Endometrium (tissue), 2 donors: ENCODE data around the gene LOXL4.

Source experiments
- FAIRE-seq: peaks from 2 replicates; lab custom pipeline; 2012; peaks lifted over from hg19 to GRCh38; lab: Jason Lieb, UNC
- donor health status: control.
- donor health status: control.

Gene LOXL4

DNA sequence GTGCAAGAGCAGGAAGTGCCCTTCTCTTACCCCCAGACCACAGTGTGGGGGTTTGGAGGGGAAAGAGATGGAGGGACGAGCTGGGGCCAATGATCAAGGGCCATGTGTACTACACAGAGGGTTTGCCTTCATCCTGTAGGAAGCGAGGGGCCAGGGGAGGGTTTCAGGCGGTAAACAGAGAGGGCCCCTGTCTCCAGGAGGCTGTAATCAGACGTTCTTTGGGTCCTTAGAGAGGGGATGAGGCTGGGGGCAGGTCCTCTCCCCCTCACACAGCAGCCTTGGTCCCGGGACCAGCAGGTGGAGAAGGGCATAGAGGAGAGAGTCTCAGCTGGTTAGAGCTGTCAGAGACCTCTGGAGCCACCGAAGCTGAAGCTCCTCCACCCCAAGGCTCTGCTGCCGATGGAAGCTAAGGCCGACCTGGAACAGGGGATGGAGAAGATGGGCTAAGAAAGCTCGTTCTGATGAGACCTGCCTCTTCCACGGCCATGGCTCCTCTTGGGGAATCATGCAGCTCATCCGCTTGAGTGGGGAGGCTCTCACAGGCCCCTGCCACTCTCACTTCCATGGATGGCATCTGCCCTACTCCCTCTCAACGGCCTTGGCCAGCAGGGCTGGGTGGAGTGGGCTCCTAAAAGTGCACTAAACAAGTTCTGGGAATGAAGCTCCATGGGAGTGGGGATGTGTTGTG lies 3.5 kb downstream of the LOXL4 start:
- FAIRE-seq, result no peak

DNA sequence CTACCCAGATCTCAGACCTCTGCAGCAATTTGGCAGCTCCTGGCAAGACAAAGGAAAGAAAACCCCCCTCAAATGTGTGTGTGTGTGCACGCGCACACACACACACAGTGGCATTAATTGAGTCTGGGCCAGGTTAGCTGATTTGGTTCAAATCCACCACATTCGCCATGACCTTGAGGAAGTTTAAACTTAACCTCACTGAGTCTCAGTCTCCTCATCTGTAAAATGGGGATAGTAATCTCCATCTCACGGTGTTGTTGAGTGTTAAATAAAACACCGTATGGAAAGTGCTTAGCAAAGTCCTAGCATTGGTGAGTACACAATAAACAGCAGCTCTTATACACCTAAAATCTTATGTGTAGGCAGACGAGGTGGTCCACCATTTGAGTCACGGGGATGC lies 4.9 kb downstream of the LOXL4 start:
- FAIRE-seq, result no peak

GRCh38 chr10:98262571-98262970 lies 5.4 kb downstream of the LOXL4 start:
- FAIRE-seq, result no peak

DNA sequence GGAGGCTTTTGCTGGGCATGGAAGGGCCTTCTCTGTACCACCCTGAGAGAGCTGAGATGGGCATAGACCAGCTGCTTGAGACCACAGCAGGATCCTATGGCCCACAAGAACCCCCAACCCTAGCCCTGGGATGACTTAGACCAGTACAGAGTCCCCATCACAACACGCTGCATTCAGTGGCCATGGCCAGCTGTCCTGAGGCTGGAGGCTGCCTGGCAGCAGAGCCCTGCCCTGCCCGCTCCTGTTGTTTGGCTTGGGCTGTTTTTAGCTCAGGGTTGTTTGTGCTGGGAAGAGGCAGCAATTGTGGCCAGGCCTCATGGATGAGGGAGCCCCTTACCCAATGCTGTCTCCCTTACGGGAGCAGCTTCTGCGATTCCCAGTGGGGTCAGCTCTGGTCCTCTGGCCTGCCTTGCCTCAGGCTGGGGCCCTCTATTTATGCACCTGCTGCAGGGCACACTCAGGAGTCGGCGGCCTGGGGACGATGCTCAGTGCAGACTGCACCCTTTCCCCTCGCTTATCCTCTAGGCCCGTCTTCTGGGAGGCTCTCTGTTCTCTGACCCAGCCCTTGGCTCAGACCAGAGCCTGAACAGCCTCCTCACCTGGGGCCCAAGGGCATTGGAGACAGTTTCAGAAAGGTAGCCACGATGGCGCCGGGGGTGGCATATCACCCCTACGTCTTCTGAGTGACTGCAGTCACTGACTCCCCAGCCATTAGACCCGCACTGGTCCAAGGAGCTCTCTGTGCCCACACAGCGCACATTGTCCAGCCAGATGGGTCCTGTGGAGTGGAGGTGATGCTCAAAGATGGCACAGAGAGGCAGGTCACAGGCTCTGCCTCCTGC lies 6.3 kb downstream of the LOXL4 start:
- no peak for FAIRE-seq

DNA sequence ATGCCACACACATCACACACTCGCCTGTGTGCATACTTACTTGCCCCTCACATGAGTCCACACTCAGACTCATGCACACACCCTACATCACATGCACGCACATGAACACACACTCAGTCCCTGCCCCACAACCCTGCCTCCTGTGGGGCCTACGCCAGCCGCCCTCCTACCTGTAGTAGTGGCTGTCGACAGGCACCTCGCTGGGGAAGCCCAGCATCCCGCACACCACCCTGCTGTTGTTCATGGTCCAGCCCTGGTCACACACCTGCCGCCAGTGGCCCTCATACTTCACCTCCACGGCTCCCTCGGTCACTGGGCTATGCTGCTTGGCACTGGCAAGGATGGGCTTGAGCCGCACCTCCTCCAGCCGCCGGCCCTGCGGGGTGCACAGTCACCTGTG lies 7.2 kb downstream of the LOXL4 start:
- no peak for FAIRE-seq

- no peak for FAIRE-seq
Observed at GRCh38 chr10:98260350-98260749, 7.6 kb downstream of the LOXL4 start.

DNA sequence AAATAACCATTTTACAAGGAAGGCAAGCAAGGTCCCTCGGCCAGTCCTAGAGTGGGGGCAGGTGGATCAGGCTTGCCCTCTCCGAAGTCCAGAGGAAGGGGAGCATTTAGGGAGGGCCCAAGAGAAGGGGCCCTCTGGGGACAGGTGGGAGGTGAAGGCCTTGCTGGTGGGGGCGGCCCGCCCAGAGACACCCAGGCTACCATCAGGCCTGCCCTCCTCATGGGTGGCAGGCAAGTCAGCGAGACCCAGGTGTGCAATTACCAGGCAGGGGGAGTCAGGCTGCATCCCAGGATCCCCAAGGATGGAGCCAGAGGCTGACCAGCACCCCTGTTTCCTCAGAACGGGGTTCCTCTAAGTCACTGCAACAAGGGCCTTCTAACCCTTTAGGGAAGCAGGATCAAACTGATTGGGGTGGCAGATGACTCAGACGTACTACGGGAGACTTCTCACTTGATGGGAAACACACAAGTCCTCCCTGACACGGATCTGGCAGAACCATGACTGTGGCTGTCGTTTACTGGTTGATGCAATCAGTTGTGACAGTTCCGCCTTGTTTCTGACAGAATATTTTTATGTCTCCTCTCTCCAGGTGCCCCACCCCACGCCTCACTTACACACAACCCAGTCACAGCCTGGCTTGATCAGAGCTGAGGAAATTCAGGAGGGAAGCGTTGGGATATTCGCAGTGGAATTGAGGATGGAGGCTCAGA lies 8.2 kb downstream of the LOXL4 start:
- FAIRE-seq, result no peak

- no peak for FAIRE-seq
Observed at GRCh38 chr10:98258683-98259454, 9.1 kb downstream of the LOXL4 start.

GRCh38 chr10:98257961-98258360 lies 10.0 kb downstream of the LOXL4 start:
- FAIRE-seq, result no peak

- no peak for FAIRE-seq
Observed at GRCh38 chr10:98257198-98257597, 10.8 kb downstream of the LOXL4 start.

- no peak for FAIRE-seq
Observed at GRCh38 chr10:98256692-98257091, 11.3 kb downstream of the LOXL4 start.

DNA sequence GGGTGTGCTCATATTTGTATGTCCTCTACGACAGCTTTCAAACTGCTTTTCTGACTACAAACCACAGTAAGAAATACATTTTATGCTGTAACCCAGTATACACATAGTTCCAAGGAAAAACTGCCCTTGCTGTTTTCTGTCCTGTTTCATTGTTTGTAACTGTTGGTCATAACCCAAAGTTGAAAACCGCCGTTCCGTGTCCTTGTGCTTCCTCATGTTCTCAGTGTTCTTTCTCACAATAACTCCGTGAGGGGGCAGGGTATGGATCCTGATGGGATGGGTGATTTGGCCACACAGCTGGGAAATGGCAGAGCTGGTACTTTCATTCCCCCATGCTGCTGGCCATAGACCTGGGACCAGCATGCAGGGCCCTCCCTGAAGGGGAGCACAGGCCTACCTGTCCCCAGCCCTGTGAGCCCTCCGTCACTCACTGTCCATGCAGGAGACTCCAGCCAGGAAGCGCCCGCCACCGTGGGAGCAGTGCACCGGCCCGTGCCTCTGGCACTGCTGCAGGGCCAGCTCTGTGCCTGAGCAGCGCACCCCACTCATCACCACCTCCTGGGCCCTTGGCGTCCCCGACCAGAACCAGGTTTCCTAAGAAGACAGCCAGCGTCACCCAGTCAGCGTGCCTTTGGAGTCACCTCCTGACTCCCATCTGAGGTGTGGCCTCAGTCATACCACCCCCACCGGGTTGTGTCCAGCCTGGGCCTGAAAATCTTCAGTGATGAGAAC lies 12.7 kb downstream of the LOXL4 start:
- no peak for FAIRE-seq

DNA sequence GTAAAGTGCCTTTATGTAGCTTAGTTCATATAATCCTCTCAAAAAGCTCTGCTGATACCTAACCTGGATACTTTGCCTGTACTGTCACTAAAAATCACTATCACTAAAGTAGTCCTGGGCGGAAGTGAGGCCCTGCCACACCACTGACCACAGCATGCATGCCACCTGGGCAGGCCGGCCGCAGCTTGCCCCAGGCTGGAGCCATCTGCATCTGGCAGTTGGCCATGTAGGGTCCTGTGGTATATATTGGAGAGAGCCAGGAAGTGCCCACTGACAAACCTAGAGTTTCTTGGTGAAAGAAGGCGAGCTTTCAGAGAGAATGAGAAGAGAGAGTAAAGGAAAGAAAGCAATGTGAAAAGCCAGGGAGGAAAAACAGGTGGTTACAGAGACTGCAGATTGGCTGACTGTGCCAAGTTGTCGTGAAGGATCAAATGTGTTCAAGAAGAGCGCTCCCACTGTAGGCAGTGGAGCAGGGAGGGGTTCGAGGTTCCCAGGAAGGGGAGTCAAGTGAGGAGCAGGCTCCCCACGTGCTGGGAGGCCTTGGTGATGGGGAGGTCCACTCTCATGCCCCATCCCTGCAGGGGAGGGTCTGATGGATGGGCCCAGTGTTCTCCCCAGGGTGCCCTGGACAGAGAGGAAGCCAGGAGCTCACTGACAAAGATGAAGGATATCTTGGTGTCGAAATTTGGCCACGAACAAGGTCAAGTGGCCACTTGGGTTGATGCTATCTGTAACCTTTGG lies 13.6 kb downstream of the LOXL4 start:
- FAIRE-seq, result no peak

DNA sequence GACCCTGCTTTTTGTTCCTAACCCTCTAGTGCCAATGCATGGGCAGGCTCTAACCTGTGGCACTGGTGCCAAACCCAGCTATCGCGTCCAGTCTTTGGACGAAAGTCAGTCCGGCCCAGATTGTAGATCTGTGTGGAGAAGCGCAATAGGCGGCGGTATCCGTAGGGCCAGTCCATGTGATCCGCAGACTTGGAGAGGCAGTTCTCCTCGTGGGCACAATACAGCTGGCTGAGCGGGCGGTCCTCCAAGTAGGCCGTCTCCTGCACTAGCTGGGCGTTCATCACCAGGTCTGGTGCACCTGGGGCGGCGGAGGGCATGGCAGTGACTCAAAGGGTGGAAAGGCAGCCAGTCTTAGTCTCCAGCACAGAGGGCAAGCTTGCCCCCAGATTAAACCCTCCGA lies 14.5 kb downstream of the LOXL4 start:
- FAIRE-seq, result no peak

GRCh38 chr10:98252464-98252863 lies 15.5 kb downstream of the LOXL4 start:
- no peak for FAIRE-seq

DNA sequence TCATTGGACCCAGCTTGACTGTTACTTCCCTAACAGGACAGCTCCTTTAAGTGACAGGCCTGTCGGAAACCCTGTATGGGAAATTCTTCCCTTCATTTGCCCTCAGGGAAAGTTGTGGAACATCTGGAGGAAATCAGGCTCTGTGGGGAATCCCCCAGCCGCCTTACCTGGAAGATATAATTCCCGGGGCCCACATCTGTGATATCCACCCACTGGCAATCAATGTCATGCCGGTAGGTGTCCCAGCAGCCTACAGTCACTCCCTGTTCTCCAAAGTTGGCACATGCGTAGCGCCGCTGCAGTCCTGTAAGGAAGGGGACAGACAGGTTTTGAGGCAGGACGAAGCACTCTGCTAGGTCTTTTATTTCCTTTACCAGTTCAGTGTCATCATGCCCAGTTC lies 16.6 kb downstream of the LOXL4 start:
- no peak for FAIRE-seq

GRCh38 chr10:98249134-98249533 lies 18.9 kb downstream of the LOXL4 start:
- FAIRE-seq, result no peak

DNA sequence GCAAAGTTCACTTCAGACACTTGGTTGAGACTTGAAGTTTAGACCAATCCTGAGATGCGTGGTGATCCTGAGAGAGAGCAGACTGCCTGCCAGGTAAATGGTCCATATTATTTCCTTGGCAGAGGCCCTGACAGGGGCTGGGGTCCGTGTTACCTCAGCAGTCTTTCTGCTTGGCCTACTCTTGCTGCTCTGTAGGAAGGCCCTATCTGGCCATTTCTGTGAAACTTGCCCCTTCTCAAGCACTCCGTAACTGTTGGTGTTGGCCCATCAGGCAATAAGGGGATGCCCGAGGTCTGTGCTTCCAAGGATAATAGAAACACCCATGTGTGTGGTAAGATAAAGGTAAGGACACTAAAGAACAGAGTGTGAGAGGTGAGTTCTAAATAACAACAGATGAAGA lies 20.0 kb downstream of the LOXL4 start:
- no peak for FAIRE-seq

- no peak for FAIRE-seq
Observed at GRCh38 chr10:98246911-98247805, 20.8 kb downstream of the LOXL4 start.

DNA sequence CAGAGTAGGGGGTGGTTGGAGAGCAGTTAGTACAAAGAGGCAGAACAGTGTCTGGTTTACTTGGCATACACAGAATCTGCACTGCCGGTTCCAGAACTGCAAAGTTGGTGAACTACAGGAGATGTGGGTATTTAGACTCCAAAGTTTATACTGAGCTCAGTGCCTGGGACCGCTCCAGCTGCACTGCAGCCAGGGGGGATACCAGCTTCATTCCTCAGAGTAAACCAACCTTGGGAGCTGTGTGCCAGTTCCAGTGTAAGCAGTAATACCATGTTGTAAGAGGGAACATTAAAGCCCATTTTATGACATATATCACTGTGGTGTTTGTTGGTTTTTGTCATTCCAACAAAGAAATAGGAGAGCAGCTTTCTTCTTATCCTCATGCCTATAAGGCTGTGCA lies 23.4 kb downstream of the LOXL4 start:
- FAIRE-seq, result no peak
